Measurements from ENCODE around the gene DCAF15. TPM values are rescaled to one million over a fixed set of nuclear protein-coding genes. Genes with fewer than 3 reads are reported as not detected.
"Not testable (repeated sequence)": the region's sequence is repeated elsewhere in the genome, so short reads cannot be mapped to it uniquely, and the experiment has no call there.

Gene DCAF15
- total RNA-seq, 1 experiment from 2014 or later, result 9.3 TPM

- DNase-seq (ENCODE audit: low read depth, low spot score), result no peak
- in situ Hi-C loops (cut with HindIII; ENCODE audit: low pct_unique_long_range_greater_than_20kb, low sequenced_read_pairs), result no loop called here
Observed at GRCh38 chr19:13966684-13967128, 14.4 kb downstream of the DCAF15 start.

DNA sequence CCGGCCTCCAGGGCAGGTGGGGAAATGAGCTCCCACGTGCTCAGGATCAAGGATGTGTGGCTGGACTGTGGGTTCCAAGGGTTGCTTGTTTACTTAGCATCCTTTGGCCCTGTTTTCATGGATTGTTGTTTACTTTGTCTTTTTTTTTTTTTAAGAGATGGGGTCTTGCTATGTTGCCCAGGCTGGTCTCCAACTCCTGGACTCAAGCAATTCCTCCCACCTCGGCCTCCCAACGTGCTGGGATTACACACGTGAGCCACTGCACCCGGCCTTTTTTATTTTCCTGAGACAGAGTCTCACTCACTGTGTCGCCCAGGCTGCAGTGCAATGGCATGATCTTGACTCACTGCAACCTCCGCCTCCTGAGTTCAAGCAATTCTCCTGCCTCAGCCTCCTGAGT lies 14.9 kb downstream of the DCAF15 start:
- DNase-seq (ENCODE audit: low read depth, low spot score); in situ Hi-C loops (cut with HindIII; ENCODE audit: low pct_unique_long_range_greater_than_20kb, low sequenced_read_pairs): not testable (repeated sequence)

- in situ Hi-C loops (cut with HindIII; ENCODE audit: low pct_unique_long_range_greater_than_20kb, low sequenced_read_pairs), result no loop called here
- DNase-seq (ENCODE audit: low read depth, low spot score), result no peak
Observed at GRCh38 chr19:13968383-13968935, 16.1 kb downstream of the DCAF15 start.

DNA sequence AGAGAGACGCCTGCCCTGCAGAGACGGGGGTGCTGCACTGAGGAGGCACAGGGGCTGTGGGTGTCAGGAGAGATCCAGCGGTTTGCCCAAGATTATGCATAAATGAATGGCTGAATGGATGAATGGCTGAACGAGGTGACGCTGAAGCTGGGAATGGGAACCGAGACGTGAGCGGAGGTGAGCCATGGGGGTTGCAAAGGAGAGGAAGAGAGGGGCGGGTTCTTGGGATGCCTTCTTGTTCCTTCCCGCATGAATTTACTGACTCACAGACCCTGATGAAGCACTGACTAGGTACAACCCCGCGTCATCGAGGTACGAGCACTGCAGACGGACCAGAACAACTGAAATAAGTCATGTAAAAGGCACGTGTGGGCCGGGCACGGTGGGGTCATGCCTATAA lies 16.7 kb downstream of the DCAF15 start:
- no peak for DNase-seq (ENCODE audit: low read depth, low spot score)
- in situ Hi-C loops (cut with HindIII; ENCODE audit: low pct_unique_long_range_greater_than_20kb, low sequenced_read_pairs), result no loop called here

DNA sequence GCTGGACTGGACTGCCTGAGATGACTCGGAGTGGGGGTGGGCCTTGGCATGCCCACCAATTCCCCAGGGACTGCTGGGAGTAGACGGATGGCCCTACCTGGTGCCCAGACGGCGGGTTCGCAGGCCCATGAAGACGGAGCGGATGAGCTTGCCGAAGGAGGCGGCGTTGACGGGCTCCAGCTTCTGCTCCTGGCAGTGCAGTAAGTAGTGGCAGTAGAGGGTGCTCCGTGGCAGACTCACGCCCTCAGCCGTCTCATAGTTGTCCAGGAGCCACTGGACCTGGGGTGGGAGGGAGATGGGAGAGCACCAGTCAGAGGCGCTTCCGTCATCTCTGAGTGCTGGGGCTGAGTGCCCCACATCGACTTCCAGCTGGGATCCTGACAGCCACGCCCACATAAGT lies 17.6 kb downstream of the DCAF15 start:
- no peak for DNase-seq (ENCODE audit: low read depth, low spot score)
- in situ Hi-C loops (cut with HindIII; ENCODE audit: low pct_unique_long_range_greater_than_20kb, low sequenced_read_pairs), result no loop called here

- in situ Hi-C loops (cut with HindIII; ENCODE audit: low pct_unique_long_range_greater_than_20kb, low sequenced_read_pairs); DNase-seq (ENCODE audit: low read depth, low spot score): not testable (repeated sequence)
Observed at GRCh38 chr19:13971868-13972267, 19.6 kb downstream of the DCAF15 start.

GRCh38 chr19:13972368-13973155 lies 20.3 kb downstream of the DCAF15 start:
- in situ Hi-C loops (cut with HindIII; ENCODE audit: low pct_unique_long_range_greater_than_20kb, low sequenced_read_pairs), result no loop called here
- no peak for DNase-seq (ENCODE audit: low read depth, low spot score)

DNA sequence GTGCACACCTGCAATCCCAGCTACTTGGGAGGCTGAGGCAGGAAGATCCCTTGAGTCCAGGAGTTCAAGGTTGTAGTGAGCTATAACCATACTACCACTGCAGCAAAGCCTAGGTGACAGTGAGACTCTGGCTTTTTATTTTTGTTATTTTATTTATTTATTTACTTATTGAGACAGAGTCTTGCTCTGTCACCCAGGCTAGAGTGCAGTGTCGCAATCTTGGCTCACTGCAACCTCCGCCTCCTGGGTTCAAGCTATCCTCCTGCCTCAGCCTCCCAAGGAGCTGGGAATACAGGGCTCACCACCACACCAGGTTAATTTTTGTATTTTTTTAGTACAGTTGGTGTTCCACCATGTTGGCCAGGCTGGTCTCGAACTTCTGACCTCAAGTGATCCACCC lies 21.2 kb downstream of the DCAF15 start:
- DNase-seq (ENCODE audit: low read depth, low spot score); in situ Hi-C loops (cut with HindIII; ENCODE audit: low pct_unique_long_range_greater_than_20kb, low sequenced_read_pairs): not testable (repeated sequence)

DNA sequence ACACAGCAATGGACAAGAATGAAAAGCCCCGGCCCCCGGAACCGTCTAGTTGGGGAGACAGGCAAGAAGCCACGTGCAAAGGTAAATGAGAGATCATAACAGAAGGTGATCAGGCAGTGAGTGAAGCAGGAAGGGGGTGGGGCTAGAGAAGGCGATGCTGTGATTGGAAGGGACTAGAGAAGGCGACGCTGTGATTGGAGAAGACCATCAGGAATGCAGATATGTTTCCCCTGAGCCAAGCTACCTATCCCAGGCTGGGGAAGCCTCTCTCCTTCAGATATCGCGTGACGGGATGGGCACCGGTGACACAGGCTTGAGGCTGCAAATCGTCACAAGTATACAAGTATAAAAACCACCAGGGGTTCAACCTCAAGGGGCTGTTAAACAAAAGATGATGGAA lies 21.8 kb downstream of the DCAF15 start:
- peak; percentile 43 for DNase-seq (ENCODE audit: low read depth, low spot score)
- in situ Hi-C loops (cut with HindIII; ENCODE audit: low pct_unique_long_range_greater_than_20kb, low sequenced_read_pairs), result no loop called here

DNA sequence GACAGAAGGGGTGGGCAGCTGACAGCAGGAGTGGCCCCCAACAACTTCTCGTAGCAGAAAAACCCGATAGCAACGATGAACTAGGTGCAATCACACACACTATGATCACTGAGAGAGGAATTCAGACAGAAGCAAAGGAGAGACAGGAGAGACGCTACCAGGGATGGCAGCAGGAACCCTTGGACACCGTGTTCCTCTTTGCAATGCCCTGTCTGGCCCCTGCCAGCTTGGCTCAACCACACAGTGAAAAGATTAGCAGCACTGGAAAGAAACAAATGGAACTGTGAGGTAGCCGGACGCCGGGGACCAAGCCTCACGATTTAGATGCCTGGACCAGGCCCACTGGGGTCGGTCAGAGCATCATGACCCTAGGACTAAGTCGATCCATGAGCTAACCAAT lies 23.6 kb downstream of the DCAF15 start:
- in situ Hi-C loops (cut with HindIII; ENCODE audit: low pct_unique_long_range_greater_than_20kb, low sequenced_read_pairs), result no loop called here
- no peak for DNase-seq (ENCODE audit: low read depth, low spot score)

DNA sequence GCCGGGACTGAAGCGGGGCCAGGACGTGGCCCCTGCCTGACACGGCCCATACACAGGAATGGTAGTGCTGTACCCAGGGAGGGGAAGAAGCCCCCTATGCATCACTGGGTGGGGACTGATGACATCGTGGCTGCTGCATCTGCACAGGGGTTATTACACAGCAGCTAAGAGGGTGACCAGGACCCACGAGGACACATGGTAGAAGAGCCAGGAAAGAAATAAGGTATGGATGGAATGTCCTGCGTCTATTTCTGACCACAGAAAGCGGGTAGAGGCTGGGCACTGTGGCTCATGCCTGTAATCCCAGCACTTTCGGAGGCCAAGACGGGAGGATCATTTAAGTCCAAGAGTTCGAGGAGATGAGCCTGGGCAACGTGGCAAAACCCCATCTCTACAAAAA lies 24.1 kb downstream of the DCAF15 start:
- DNase-seq (ENCODE audit: low read depth, low spot score), result no peak
- in situ Hi-C loops (cut with HindIII; ENCODE audit: low pct_unique_long_range_greater_than_20kb, low sequenced_read_pairs), result no loop called here

DNA sequence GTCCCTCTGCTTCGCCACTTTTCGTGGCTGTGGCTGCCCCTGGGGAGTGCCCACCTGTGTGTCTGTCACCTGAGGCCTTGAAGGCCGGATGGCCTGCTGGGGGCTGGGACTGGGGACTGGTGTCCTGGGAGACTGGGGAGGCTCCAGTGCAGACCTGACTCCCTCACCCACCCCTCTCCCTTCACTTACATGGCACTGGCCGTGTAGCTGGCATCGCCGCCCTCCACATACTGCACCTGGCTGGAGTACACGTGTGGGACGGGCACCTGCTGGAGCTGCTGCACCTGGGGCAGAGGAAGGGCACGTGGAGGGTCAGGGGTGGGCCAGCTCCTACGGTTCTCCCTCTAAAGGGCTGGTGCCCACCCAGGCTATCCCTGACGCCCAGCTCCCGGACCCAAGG lies 25.5 kb downstream of the DCAF15 start:
- in situ Hi-C loops (cut with HindIII; ENCODE audit: low pct_unique_long_range_greater_than_20kb, low sequenced_read_pairs), result no loop called here

GRCh38 chr19:13978351-13979243 lies 26.3 kb downstream of the DCAF15 start:
- in situ Hi-C loops (cut with HindIII; ENCODE audit: low pct_unique_long_range_greater_than_20kb, low sequenced_read_pairs), result no loop called here

More for the DNA sequence above, 25.5 kb downstream of the DCAF15 start:
- no peak for DNase-seq (ENCODE audit: low read depth, low spot score)

DNA sequence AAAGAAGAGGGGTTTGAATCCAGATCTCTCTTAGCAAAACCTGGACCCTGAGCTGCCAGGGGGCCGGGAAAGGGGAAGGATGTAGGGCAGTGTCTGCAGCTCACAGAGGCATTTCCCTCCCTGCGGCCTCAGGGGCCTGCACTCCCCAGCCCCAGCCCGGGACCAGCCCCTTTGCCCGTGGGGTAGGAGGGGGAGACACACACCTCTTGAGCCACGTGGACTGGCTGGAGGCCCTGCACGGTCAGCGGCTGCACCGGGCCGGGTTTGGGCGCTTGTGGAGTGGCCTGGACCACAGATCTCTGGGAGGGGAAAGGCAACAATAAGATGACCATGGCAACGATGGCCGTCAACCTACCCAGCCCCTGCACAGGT lies 26.9 kb downstream of the DCAF15 start:
- DNase-seq (ENCODE audit: low read depth, low spot score), result no peak
- in situ Hi-C loops (cut with HindIII; ENCODE audit: low pct_unique_long_range_greater_than_20kb, low sequenced_read_pairs), result no loop called here

More at GRCh38 chr19:13978351-13979243, 26.3 kb downstream of the DCAF15 start:
- no peak for DNase-seq (ENCODE audit: low read depth, low spot score)

- in situ Hi-C loops (cut with HindIII; ENCODE audit: low pct_unique_long_range_greater_than_20kb, low sequenced_read_pairs), result no loop called here
- DNase-seq (ENCODE audit: low read depth, low spot score), result no peak
Observed at GRCh38 chr19:13979686-13980085, 27.4 kb downstream of the DCAF15 start.

GRCh38 chr19:13980340-13980739 lies 28.0 kb downstream of the DCAF15 start:
- in situ Hi-C loops (cut with HindIII; ENCODE audit: low pct_unique_long_range_greater_than_20kb, low sequenced_read_pairs), result no loop called here
- no peak for DNase-seq (ENCODE audit: low read depth, low spot score)

- in situ Hi-C loops (cut with HindIII; ENCODE audit: low pct_unique_long_range_greater_than_20kb, low sequenced_read_pairs), result no loop called here
- no peak for DNase-seq (ENCODE audit: low read depth, low spot score)
Observed at GRCh38 chr19:13981021-13981420, 28.7 kb downstream of the DCAF15 start.

GRCh38 chr19:13981467-13981866 lies 29.2 kb downstream of the DCAF15 start:
- in situ Hi-C loops (cut with HindIII; ENCODE audit: low pct_unique_long_range_greater_than_20kb, low sequenced_read_pairs), result no loop called here
- DNase-seq (ENCODE audit: low read depth, low spot score), result no peak
